H1 (cell line): ENCODE data around the gene ADCY5. TPM values are rescaled to one million over a fixed set of nuclear protein-coding genes. Genes with fewer than 3 reads are reported as not detected.

Experiments used
- CTCF ChIA-PET: fragments of 300-600 bp; sonication (Branson Sonifier 250); formaldehyde crosslinking; loops from one replicate; lab custom pipeline; 2021; ENCODE audit not compliant: partially characterized antibody; lab: Charles Lee
- POLR2A ChIA-PET: fragments of 300-600 bp; sonication (Branson Sonifier 250); formaldehyde crosslinking; loops from one replicate; lab custom pipeline; 2021; ENCODE audit warnings: inconsistent platforms; ENCODE audit not compliant: partially characterized antibody; lab: Charles Lee
- DNase-seq, 2 experiments: peaks; one replicate each; pipeline versions ENCODE4 v3.0.0 to v3.0.0-alpha.2; 2010 to 2022; ENCODE audit warnings: low spot score in 2 of 2, low read depth in 1 of 2, mixed read lengths in 1 of 2
- FAIRE-seq: peaks from 2 replicates; lab custom pipeline; 2011; peaks lifted over from hg19 to GRCh38; lab: Jason Lieb, UNC
- H2AFZ ChIP-seq: 2 replicates; pipeline ENCODE4 v1.8.1; 2012; ENCODE audit warnings: low read length, inconsistent platforms
- H2AK5ac ChIP-seq: 2 replicates; pipeline ENCODE4 v1.6.1; 2013; ENCODE audit warnings: low read depth, low read length
- H2BK120ac ChIP-seq: replicated peaks from 2 replicates; pipeline ENCODE3; 2013; ENCODE audit warnings: low read depth, low read length, inconsistent platforms
- H2BK12ac ChIP-seq: 2 replicates; pipeline ENCODE4 v1.6.1; 2013; ENCODE audit warnings: low read depth, low read length
- H2BK15ac ChIP-seq: 2 replicates; pipeline ENCODE4 v1.6.1; 2013; ENCODE audit warnings: low read length
- H2BK20ac ChIP-seq: 2 replicates; pipeline ENCODE4 v1.6.1; 2013; ENCODE audit warnings: low read length
- H2BK5ac ChIP-seq: 2 replicates; pipeline ENCODE4 v1.6.1; 2013; ENCODE audit warnings: low read depth, low read length
- H3K14ac ChIP-seq: 2 replicates; pipeline ENCODE4 v1.6.1; 2013; ENCODE audit warnings: inconsistent platforms; ENCODE audit not compliant: insufficient read length
- H3K18ac ChIP-seq: 2 replicates; pipeline ENCODE4 v1.6.1; 2013; ENCODE audit warnings: low read length; ENCODE audit errors: extremely low read depth
- H3K23ac ChIP-seq: 2 replicates; pipeline ENCODE4 v1.6.1; 2013; ENCODE audit warnings: inconsistent platforms; ENCODE audit not compliant: insufficient read length
- H3K23me2 ChIP-seq: 2 replicates; pipeline ENCODE4 v1.6.1; 2013; ENCODE audit warnings: low read depth, low read length
- H3K27ac ChIP-seq: 2 replicates; pipeline ENCODE4 v1.6.1; 2011; ENCODE audit warnings: low read depth, low read length, inconsistent platforms
- H3K27me3 ChIP-seq, 4 experiments: replicated peaks in 1 of 4; 1 replicate in 1 of 4; 2 replicates in 3 of 4; pipeline versions ENCODE4 v1.6.1 to v1.8.1; 2011 to 2013; ENCODE audit warnings: low read length in 3 of 4, mild to moderate bottlenecking in 3 of 4, inconsistent platforms in 2 of 4, mixed read lengths in 2 of 4, moderate library complexity in 1 of 4; ENCODE audit not compliant: control insufficient read depth in 3 of 4, insufficient read depth in 3 of 4; ENCODE audit errors: extremely low read depth in 1 of 4
- H3K36me3 ChIP-seq, 4 experiments: 2 replicates each; pipeline versions ENCODE4 v1.6.1 to v1.8.1; 2011 to 2013; ENCODE audit warnings: mild to moderate bottlenecking in 4 of 4, low read length in 3 of 4, moderate library complexity in 2 of 4, control low read depth in 1 of 4, inconsistent platforms in 1 of 4; ENCODE audit not compliant: insufficient read depth in 4 of 4, control insufficient read depth in 2 of 4
- H3K4ac ChIP-seq: replicated peaks from 2 replicates; pipeline ENCODE3; 2013; ENCODE audit warnings: low read length, low read depth, mixed read lengths, inconsistent platforms; ENCODE audit not compliant: insufficient read length
- H3K4me1 ChIP-seq, 4 experiments: replicated peaks in 1 of 4; 1 replicate in 1 of 4; 2 replicates in 3 of 4; pipeline versions ENCODE4 v1.6.1 to v1.8.1; 2011 to 2013; ENCODE audit warnings: low read length in 3 of 4, inconsistent platforms in 2 of 4, mixed read lengths in 1 of 4; ENCODE audit not compliant: insufficient read depth in 4 of 4, control insufficient read depth in 3 of 4
- H3K4me2 ChIP-seq, 2 experiments: 2 replicates each; pipeline versions ENCODE4 v1.6.1 to v1.8.1; 2011 to 2013; ENCODE audit warnings: low read depth in 2 of 2, low read length in 2 of 2, control low read depth in 1 of 2, inconsistent platforms in 1 of 2, mild to moderate bottlenecking in 1 of 2; ENCODE audit not compliant: insufficient read depth in 1 of 2
- H3K4me3 ChIP-seq, 4 experiments: fragments of 200-600, 300-600 bp in 1 of 4; sonication (generic), shearing (Covaris generic), sonication (Bioruptor Twin) in 1 of 4; 2 replicates each; pipeline versions ENCODE4 v1.5.1 to v1.8.1; 2011 to 2016; ENCODE audit warnings: low read length in 4 of 4, low read depth in 3 of 4, control low read depth in 2 of 4, inconsistent platforms in 2 of 4, mild to moderate bottlenecking in 2 of 4, mixed read lengths in 1 of 4, moderate library complexity in 1 of 4; ENCODE audit not compliant: insufficient read depth in 2 of 4; ENCODE audit errors: extremely low read depth in 1 of 4
- H3K56ac ChIP-seq: replicated peaks from 2 replicates; pipeline ENCODE3; 2013; ENCODE audit warnings: low read depth, mild to moderate bottlenecking, mixed read lengths, low read length, inconsistent platforms; ENCODE audit not compliant: insufficient read length
- H3K79me1 ChIP-seq: 2 replicates; pipeline ENCODE4 v1.6.1; 2013; ENCODE audit warnings: low read depth, low read length, control low read depth
- H3K79me2 ChIP-seq, 2 experiments: 2 replicates each; pipeline versions ENCODE4 v1.6.1 to v1.8.1; 2012 to 2013; ENCODE audit warnings: low read length in 2 of 2, mild to moderate bottlenecking in 2 of 2, inconsistent platforms in 1 of 2; ENCODE audit not compliant: insufficient read depth in 2 of 2, control insufficient read depth in 1 of 2
- H3K9ac ChIP-seq, 4 experiments: replicated peaks in 1 of 4; 1 replicate in 1 of 4; 2 replicates in 3 of 4; pipeline versions ENCODE4 v1.6.1 to v1.8.1; 2011 to 2013; ENCODE audit warnings: low read depth in 3 of 4, low read length in 3 of 4, control low read depth in 2 of 4, mild to moderate bottlenecking in 2 of 4, moderate library complexity in 2 of 4, inconsistent platforms in 1 of 4; ENCODE audit errors: extremely low read depth in 1 of 4
- H3K9me3 ChIP-seq, 2 experiments: 2 replicates each; pipeline versions ENCODE4 v1.6.1 to v1.8.1; 2012 to 2013; ENCODE audit warnings: mild to moderate bottlenecking in 2 of 2, moderate library complexity in 2 of 2, control low read depth in 1 of 2, inconsistent platforms in 1 of 2, low read depth in 1 of 2, low read length in 1 of 2, mixed read lengths in 1 of 2; ENCODE audit not compliant: insufficient read depth in 2 of 2
- H4K20me1 ChIP-seq, 2 experiments: replicated peaks in 1 of 2; 2 replicates each; pipeline versions ENCODE3 to v1.8.1; 2011 to 2013; ENCODE audit warnings: inconsistent platforms in 2 of 2, low read length in 2 of 2, mild to moderate bottlenecking in 1 of 2; ENCODE audit not compliant: insufficient read depth in 2 of 2, control insufficient read depth in 1 of 2
- H4K5ac ChIP-seq: 2 replicates; pipeline ENCODE4 v1.6.1; 2013; ENCODE audit warnings: low read length, low read depth, mixed read lengths, inconsistent platforms; ENCODE audit not compliant: insufficient read length
- H4K8ac ChIP-seq: 2 replicates; pipeline ENCODE4 v1.8.0; 2013; ENCODE audit warnings: mild to moderate bottlenecking, moderate library complexity, low read length, inconsistent platforms; ENCODE audit not compliant: insufficient read depth; ENCODE audit errors: extremely low read depth
- H4K91ac ChIP-seq: replicated peaks from 2 replicates; pipeline ENCODE3; 2013; ENCODE audit warnings: low read length, mixed read lengths, inconsistent platforms; ENCODE audit not compliant: insufficient read length
- KDM1A ChIP-seq: fragments of 200-600, 300-600 bp; sonication (generic); IDR thresholded peaks from 2 replicates; pipeline ENCODE4 v1.7.1; 2016; ENCODE audit warnings: mild to moderate bottlenecking, low read length, borderline replicate concordance
- POLR2AphosphoS5 ChIP-seq: IDR thresholded peaks from 2 replicates; pipeline ENCODE4 v1.6.1; 2011; ENCODE audit warnings: low read depth, low read length
- RAD21 ChIP-seq, 2 experiments: IDR thresholded peaks in 1 of 2; conservative IDR thresholded peaks in 1 of 2; 2 replicates each; pipeline ENCODE4 v1.6.1; 2011; ENCODE audit warnings: low read depth in 2 of 2, low read length in 2 of 2, improper control_type of control experiment in 1 of 2, inconsistent platforms in 1 of 2, mild to moderate bottlenecking in 1 of 2, moderate library complexity in 1 of 2
- WGBS, 2 experiments: shearing (Covaris generic) in 1 of 2; methylation state at CpG; one replicate each; pipeline versions ENCODE4 v1.1.6 to v1.1.7; 2013 to 2015; ENCODE audit warnings: low lambda C conversion rate in 2 of 2, mixed read lengths in 2 of 2, inconsistent platforms in 1 of 2, low coverage in 1 of 2, missing lambda C conversion rate in 1 of 2; ENCODE audit not compliant: insufficient replicate concordance in 2 of 2, insufficient coverage in 1 of 2, insufficient read length in 1 of 2; ENCODE audit errors: extremely low coverage in 1 of 2, missing lambda C conversion rate in 1 of 2; 5-methylcytosine and 5-hydroxymethylcytosine counted together
- polyA plus RNA-seq, 7 experiments: library from polyadenylated mRNA; depleted of rRNA in 3 of 7; stranded (reverse) in 5 of 7; unstranded in 2 of 7; fragments of >200 nt in 5 of 7; fragments of 200-250 nt in 2 of 7; gene quantifications; 1 replicate in 5 of 7; 2 replicates in 1 of 7; 4 replicates in 1 of 7; pipeline versions ENCODE4 v1.2.1 to v1.2.3, GENCODE V29; 2011 to 2013; ENCODE audit warnings: missing spikeins in 2 of 7, mixed read lengths in 2 of 7
- total RNA-seq: library from RNA; stranded (reverse); fragmentation: NEBNext Ultra II Directional; extraction: Animal tissue kit (Norgen Biotek cat#: 25700); gene quantifications from 2 replicates; pipeline ENCODE4 v1.2.1, GENCODE V29; 2021
- TF ChIP-seq, protein P1 (sequence below), 3 experiments: IDR thresholded peaks; 1 replicate in 2 of 3; 2 replicates in 1 of 3; pipeline versions ENCODE4 v1.5.1 to v1.6.1; 2011; ENCODE audit warnings: low read length in 3 of 3, mild to moderate bottlenecking in 3 of 3, inconsistent platforms in 2 of 3, low read depth in 1 of 3, moderate library complexity in 1 of 3; ENCODE audit not compliant: insufficient read depth in 1 of 3; ENCODE audit errors: control extremely low read depth in 1 of 3

ADCY5 gene
- total and polyA plus RNA-seq, 2 of the 8 experiments (the other 6 are each of a cell fraction or from before 2014, with no cell fraction given): 18.9 to 40.8 TPM

DNA sequence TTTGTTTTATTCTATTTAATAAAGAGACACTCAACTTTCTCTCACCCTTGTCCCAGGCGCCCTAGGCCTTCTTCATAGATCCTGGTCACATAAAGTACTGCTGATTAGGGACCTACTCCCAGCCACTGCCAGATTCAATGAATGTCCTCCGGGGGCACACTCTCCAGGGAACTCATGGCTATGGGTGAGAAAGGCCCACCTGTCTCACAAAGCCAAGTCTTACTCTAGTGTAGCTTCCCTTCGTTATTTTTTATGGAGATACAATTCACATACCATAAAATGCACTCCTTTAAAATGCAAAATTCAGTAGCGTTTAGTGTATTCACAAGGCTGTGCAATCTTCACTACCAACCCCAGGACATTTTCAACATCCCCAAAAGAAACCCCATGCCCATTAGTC, 87.8 kb downstream of the ADCY5 start:
- no peak overlapping the region for H3K56ac ChIP-seq
- H3K4me3 ChIP-seq: no peak overlapping the region
- TF ChIP-seq POLR2AphosphoS5 (peak; percentile 66; the same call in 1 of the 2 replicates), KDM1A (no peak), RAD21 (IDR thresholded peaks at IDR 0.05 in 1 of 2, conservative IDR thresholded peaks at IDR 0.05 in 1 of 2; ENCODE audit: low read depth in 2 of 2, low read length in 2 of 2) (peak; percentile 7 to 35; a peak in 2 of 4 replicates)
- TF ChIP-seq, protein P1, sequence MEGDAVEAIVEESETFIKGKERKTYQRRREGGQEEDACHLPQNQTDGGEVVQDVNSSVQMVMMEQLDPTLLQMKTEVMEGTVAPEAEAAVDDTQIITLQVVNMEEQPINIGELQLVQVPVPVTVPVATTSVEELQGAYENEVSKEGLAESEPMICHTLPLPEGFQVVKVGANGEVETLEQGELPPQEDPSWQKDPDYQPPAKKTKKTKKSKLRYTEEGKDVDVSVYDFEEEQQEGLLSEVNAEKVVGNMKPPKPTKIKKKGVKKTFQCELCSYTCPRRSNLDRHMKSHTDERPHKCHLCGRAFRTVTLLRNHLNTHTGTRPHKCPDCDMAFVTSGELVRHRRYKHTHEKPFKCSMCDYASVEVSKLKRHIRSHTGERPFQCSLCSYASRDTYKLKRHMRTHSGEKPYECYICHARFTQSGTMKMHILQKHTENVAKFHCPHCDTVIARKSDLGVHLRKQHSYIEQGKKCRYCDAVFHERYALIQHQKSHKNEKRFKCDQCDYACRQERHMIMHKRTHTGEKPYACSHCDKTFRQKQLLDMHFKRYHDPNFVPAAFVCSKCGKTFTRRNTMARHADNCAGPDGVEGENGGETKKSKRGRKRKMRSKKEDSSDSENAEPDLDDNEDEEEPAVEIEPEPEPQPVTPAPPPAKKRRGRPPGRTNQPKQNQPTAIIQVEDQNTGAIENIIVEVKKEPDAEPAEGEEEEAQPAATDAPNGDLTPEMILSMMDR (IDR thresholded peaks at IDR 0.05; ENCODE audit: control extremely low read depth in 1 of 3, insufficient read depth in 1 of 3, low read depth in 1 of 3, low read length in 3 of 3): peak; percentile 43 to 55 (median 48)
- POLR2A ChIA-PET: interaction anchor here (1.0 kb wide), 1 partner anchor 8 kb away, joined by 3 read pairs; no protein-coding TSS in a partner anchor
- H3K23me2 ChIP-seq: no peaks in the 10 kb centered on the region; the same call in 1 of the 2 replicates
- H3K4me2 ChIP-seq: no peak overlapping the region
- no peak overlapping the region for H2AFZ ChIP-seq
- no peak overlapping the region for H2AK5ac ChIP-seq
- no peak overlapping the region for H3K9ac ChIP-seq
- H2BK120ac ChIP-seq: no peak overlapping the region
- no peak overlapping the region for H3K14ac ChIP-seq
- no peak overlapping the region for H4K91ac ChIP-seq
- H3K4me1 ChIP-seq: no peaks in the 10 kb centered on the region
- FAIRE-seq: no peak
- no peak overlapping the region for H2BK15ac ChIP-seq
- H3K27ac ChIP-seq: no peak overlapping the region
- H3K27me3 ChIP-seq: peaks cover 0 to 7% (median 0%) of the 10 kb centered on the region in 4 experiments; a peak in 2 of 7 replicates
- no peak overlapping the region for H3K18ac ChIP-seq
- no peak overlapping the region for H2BK5ac ChIP-seq
- no peaks in the 10 kb centered on the region for H3K79me2 ChIP-seq
- DNase-seq: no peak
- H2BK12ac ChIP-seq: no peak overlapping the region
- no peak overlapping the region for H4K5ac ChIP-seq
- CTCF ChIA-PET: interaction anchor here (0.8 to 4.6 kb wide), 23 partner anchors 8 to 198 kb away, joined by 3 to 49 read pairs (median 5); no protein-coding TSS in a partner anchor
- no peak overlapping the region for H2BK20ac ChIP-seq
- no peak overlapping the region for H3K4ac ChIP-seq
- 61% methylated on average over 4 of the region's 4 CpGs; no CpG with 5 or more reads in 1 of the 2 experiments for WGBS, 2 experiments
- no peak overlapping the region for H3K23ac ChIP-seq
- H4K8ac ChIP-seq: no peak overlapping the region
- H3K79me1 ChIP-seq: no peaks in the 10 kb centered on the region
- no peaks in the 10 kb centered on the region for H3K9me3 ChIP-seq
- no peaks in the 10 kb centered on the region for H4K20me1 ChIP-seq
- H3K36me3 ChIP-seq: no peaks in the 10 kb centered on the region
